Erythroblast (primary cell): ENCODE data around the gene IL22RA2.

ENCODE experiments used
- DNase-seq, 2 experiments: peaks; one replicate each; lab custom pipeline; 2025; lab: John Stamatoyannopoulos, UW
- GATA1 ChIP-seq: IDR thresholded peaks from 2 replicates; pipeline ENCODE4 v1.6.1; 2011; ENCODE audit warnings: low read depth, mild to moderate bottlenecking, control low read depth, low read length, moderate library complexity
- POLR2A ChIP-seq: IDR thresholded peaks from 2 replicates; pipeline ENCODE4 v1.6.1; 2011; ENCODE audit warnings: mild to moderate bottlenecking, low read length

Gene IL22RA2

GRCh38 chr6:137095093-137095492, 78.4 kb downstream of the IL22RA2 start:
- TF ChIP-seq POLR2A: no peak
- TF ChIP-seq GATA1: no peak

GRCh38 chr6:137094411-137095008, 78.9 kb downstream of the IL22RA2 start:
- TF ChIP-seq POLR2A: no peak
- no peak for TF ChIP-seq GATA1
- peak; percentile 42 to 62 for DNase-seq

More at GRCh38 chr6:137095093-137095492, 78.4 kb downstream of the IL22RA2 start:
- no peak for DNase-seq
